ENCODE results near the gene ZNF90. TPM values are rescaled to one million over a fixed set of nuclear protein-coding genes. Genes with fewer than 3 reads are reported as not detected.

ZNF90 gene
- total and polyA plus RNA-seq, 2 of the 4 experiments (the other 2 are of a cell fraction), result 0.36 to 0.38 TPM

GRCh38 chr19:20070691-20071090 lies 7.1 kb upstream of the ZNF90 start:
- dilution Hi-C loops (cut with HindIII; ENCODE audit: low sequenced_read_pairs, unreplicated experiment), result no loop called here

More at GRCh38 chr19:20070691-20071090, 7.1 kb upstream of the ZNF90 start:
- DNase-seq (no peak), ATAC-seq (ENCODE audit: low read depth) (no peak)
- Histone ChIP-seq H4K8ac (ENCODE audit: low read depth in 2 of 2, low read length in 2 of 2) (no peak overlapping the region), H2BK120ac (ENCODE audit: low read depth, low read length) (no peak overlapping the region), H3K4me2 (ENCODE audit: low read depth, low read length) (no peak overlapping the region), H2AK9ac (replicated peaks; ENCODE audit: low read depth, low read length, poor library complexity) (no peak overlapping the region), H3K36me3 (ENCODE audit: control insufficient read depth, insufficient read depth, low read length) (no peaks in the 10 kb centered on the region), H3K79me1 (ENCODE audit: low read depth in 1 of 2, low read length in 2 of 2) (no peaks in the 10 kb centered on the region), H4K20me1 (ENCODE audit: insufficient read depth, low read length) (no peaks in the 10 kb centered on the region), H3K9me1 (ENCODE audit: insufficient read depth, low read length) (no peaks in the 10 kb centered on the region), H3K4me1 (ENCODE audit: control insufficient read depth, insufficient read depth, low read length) (no peaks in the 10 kb centered on the region), H3K27me3 (ENCODE audit: control insufficient read depth, insufficient read depth, low read length) (no peaks in the 10 kb centered on the region), H2BK20ac (ENCODE audit: low read depth, low read length) (no peak overlapping the region), H3K4ac (ENCODE audit: low read depth, low read length) (no peak overlapping the region), H2AFZ (replicated peaks; ENCODE audit: low read length, poor library complexity) (no peak overlapping the region), H3K4me3 (ENCODE audit: insufficient read depth, low read depth, low read length) (no peak overlapping the region), H3K27ac (ENCODE audit: insufficient read depth, low read length) (no peak overlapping the region), H4K5ac (ENCODE audit: low read depth, low read length) (no peak overlapping the region), H2BK5ac (ENCODE audit: low read depth, low read length, poor library complexity, severe bottlenecking) (no peak overlapping the region), H3K9ac (ENCODE audit: low read depth, low read length) (no peak overlapping the region), H3K18ac (ENCODE audit: low read depth, low read length) (no peak overlapping the region), H3K23ac (ENCODE audit: low read depth, low read length) (no peak overlapping the region), H2BK15ac (ENCODE audit: low read depth, low read length) (no peak overlapping the region), H3K9me3 (ENCODE audit: control insufficient read depth, insufficient read depth, low read length) (peaks cover 5% of the 10 kb centered on the region), H3K14ac (replicated peaks; ENCODE audit: low read depth, low read length) (no peak overlapping the region), H2AK5ac (ENCODE audit: low read depth, low read length) (no peak overlapping the region), H4K91ac (ENCODE audit: insufficient read depth, low read depth, low read length) (no peak overlapping the region), H3K56ac (ENCODE audit: extremely low read depth, insufficient read depth, low read length) (no peak overlapping the region)
- no CpG with 5 or more reads among the region's 2 CpGs for WGBS, 2 experiments (ENCODE audit: extremely low coverage in 2 of 2, insufficient read length in 1 of 2)
- TF ChIP-seq BHLHE40 (IDR thresholded peaks at IDR 0.05; ENCODE audit: low read depth, low read length) (no peak), RCOR1 (IDR thresholded peaks at IDR 0.05; ENCODE audit: insufficient replicate concordance, low read length) (no peak), SMC3 (IDR thresholded peaks at IDR 0.05; ENCODE audit: low read depth, low read length) (no peak), NFE2L2 (IDR thresholded peaks at IDR 0.05; ENCODE audit: low read depth, low read length) (no peak), POLR2A (IDR thresholded peaks at IDR 0.05; ENCODE audit: low read depth, low read length) (no peak), MXI1 (IDR thresholded peaks at IDR 0.05; ENCODE audit: borderline replicate concordance, low read depth, low read length) (no peak), MAFK (IDR thresholded peaks at IDR 0.05; ENCODE audit: low read depth, low read length) (no peak), CHD1 (IDR thresholded peaks at IDR 0.05; ENCODE audit: low read depth, low read length) (no peak), FOS (IDR thresholded peaks at IDR 0.05; ENCODE audit: low read depth, low read length) (no peak), RFX5 (IDR thresholded peaks at IDR 0.05; ENCODE audit: low read depth, low read length) (no peak), MAZ (IDR thresholded peaks at IDR 0.05; ENCODE audit: borderline replicate concordance, low read depth, low read length) (no peak), RAD21 (IDR thresholded peaks at IDR 0.05; ENCODE audit: low read length) (no peak), CEBPB (IDR thresholded peaks at IDR 0.05; ENCODE audit: low read depth, low read length) (no peak)
- TF ChIP-seq, protein P1, sequence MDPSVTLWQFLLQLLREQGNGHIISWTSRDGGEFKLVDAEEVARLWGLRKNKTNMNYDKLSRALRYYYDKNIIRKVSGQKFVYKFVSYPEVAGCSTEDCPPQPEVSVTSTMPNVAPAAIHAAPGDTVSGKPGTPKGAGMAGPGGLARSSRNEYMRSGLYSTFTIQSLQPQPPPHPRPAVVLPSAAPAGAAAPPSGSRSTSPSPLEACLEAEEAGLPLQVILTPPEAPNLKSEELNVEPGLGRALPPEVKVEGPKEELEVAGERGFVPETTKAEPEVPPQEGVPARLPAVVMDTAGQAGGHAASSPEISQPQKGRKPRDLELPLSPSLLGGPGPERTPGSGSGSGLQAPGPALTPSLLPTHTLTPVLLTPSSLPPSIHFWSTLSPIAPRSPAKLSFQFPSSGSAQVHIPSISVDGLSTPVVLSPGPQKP (IDR thresholded peaks at IDR 0.05; ENCODE audit: borderline replicate concordance, low read depth, low read length), result no peak
- TF ChIP-seq, protein P2, sequence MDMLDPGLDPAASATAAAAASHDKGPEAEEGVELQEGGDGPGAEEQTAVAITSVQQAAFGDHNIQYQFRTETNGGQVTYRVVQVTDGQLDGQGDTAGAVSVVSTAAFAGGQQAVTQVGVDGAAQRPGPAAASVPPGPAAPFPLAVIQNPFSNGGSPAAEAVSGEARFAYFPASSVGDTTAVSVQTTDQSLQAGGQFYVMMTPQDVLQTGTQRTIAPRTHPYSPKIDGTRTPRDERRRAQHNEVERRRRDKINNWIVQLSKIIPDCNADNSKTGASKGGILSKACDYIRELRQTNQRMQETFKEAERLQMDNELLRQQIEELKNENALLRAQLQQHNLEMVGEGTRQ (IDR thresholded peaks at IDR 0.05; ENCODE audit: low read depth, low read length), result no peak
- TF ChIP-seq, protein P3, sequence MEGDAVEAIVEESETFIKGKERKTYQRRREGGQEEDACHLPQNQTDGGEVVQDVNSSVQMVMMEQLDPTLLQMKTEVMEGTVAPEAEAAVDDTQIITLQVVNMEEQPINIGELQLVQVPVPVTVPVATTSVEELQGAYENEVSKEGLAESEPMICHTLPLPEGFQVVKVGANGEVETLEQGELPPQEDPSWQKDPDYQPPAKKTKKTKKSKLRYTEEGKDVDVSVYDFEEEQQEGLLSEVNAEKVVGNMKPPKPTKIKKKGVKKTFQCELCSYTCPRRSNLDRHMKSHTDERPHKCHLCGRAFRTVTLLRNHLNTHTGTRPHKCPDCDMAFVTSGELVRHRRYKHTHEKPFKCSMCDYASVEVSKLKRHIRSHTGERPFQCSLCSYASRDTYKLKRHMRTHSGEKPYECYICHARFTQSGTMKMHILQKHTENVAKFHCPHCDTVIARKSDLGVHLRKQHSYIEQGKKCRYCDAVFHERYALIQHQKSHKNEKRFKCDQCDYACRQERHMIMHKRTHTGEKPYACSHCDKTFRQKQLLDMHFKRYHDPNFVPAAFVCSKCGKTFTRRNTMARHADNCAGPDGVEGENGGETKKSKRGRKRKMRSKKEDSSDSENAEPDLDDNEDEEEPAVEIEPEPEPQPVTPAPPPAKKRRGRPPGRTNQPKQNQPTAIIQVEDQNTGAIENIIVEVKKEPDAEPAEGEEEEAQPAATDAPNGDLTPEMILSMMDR (conservative IDR thresholded peaks at IDR 0.05; ENCODE audit: low read depth, low read length), result no peak
- CTCF ChIA-PET, result no interaction called here
- no TSS peak for BruUV-seq (replicated peaks)
- intact Hi-C loops (cut with micrococcal nuclease), result no loop called here
- in situ Hi-C loops (cut with MboI; ENCODE audit: low sequenced_read_pairs), result no loop called here
- POLR2A ChIA-PET (ENCODE audit: unreplicated experiment), result no interaction called here
